K562 (cell line): Measurements from ENCODE around the gene MOSPD3.

Source experiments
- DIDO1 ChIP-seq: fragments of 450-650 bp; IDR thresholded peaks from 2 replicates; pipeline ENCODE4 v1.6.1; 2016; ENCODE audit warnings: low read depth, missing biosample characterization, missing genetic modification characterization
- MAFK ChIP-seq: IDR thresholded peaks from 2 replicates; pipeline ENCODE4 v1.6.1; 2011; ENCODE audit warnings: low read length, improper control_type of control experiment
- NFIX ChIP-seq: fragments of 250-450 bp; sonication (Bioruptor Pico); IDR thresholded peaks from 2 replicates; pipeline ENCODE4 v1.4.0; 2020; ENCODE audit warnings: low read depth, mild to moderate bottlenecking, moderate library complexity
- NR1H2 ChIP-seq: sonication (generic); formaldehyde crosslinking; IDR thresholded peaks from 2 replicates; pipeline ENCODE4 v1.4.0; 2020; ENCODE audit warnings: mild to moderate bottlenecking, missing genetic modification reagents
- RAD51 ChIP-seq: fragments of 450-650 bp; IDR thresholded peaks from 2 replicates; pipeline ENCODE4 v1.7.1; 2016; ENCODE audit warnings: low read depth, mild to moderate bottlenecking, borderline replicate concordance
- RNF2 ChIP-seq: sonication (generic); IDR thresholded peaks from 2 replicates; pipeline ENCODE4 v1.6.1; 2016
- TAF1 ChIP-seq: IDR thresholded peaks from 2 replicates; pipeline ENCODE4 v1.6.1; 2011; ENCODE audit warnings: mild to moderate bottlenecking, low read length, moderate library complexity; ENCODE audit not compliant: insufficient read depth, control insufficient read depth, severe bottlenecking; ENCODE audit errors: extremely low read depth
- TEAD4 ChIP-seq, 2 experiments: sonication (generic) in 1 of 2; formaldehyde crosslinking in 1 of 2; IDR thresholded peaks; 2 replicates each; pipeline versions ENCODE4 v1.6.1 to v1.8.0; 2012 to 2022; ENCODE audit warnings: borderline replicate concordance in 1 of 2, inconsistent platforms in 1 of 2, low read length in 1 of 2, mild to moderate bottlenecking in 1 of 2, missing genetic modification reagents in 1 of 2
- ZEB2 ChIP-seq: fragments of 450-650 bp; IDR thresholded peaks from 2 replicates; pipeline ENCODE4 v1.6.1; 2016
- ZNF134 ChIP-seq: fragments of 250-450 bp; sonication (Bioruptor Pico); conservative IDR thresholded peaks from 2 replicates; pipeline ENCODE4 v1.4.0; 2020
- ZNF695 ChIP-seq: fragments of 450-650 bp; formaldehyde crosslinking; IDR thresholded peaks from 2 replicates; pipeline ENCODE4 v1.4.0; 2020; ENCODE audit warnings: mild to moderate bottlenecking, moderate library complexity
- TF ChIP-seq, protein P1 (sequence below), 3 experiments: IDR thresholded peaks in 2 of 3; conservative IDR thresholded peaks in 1 of 3; 2 replicates each; pipeline ENCODE4 v1.5.1; 2011 to 2012; ENCODE audit warnings: low read length in 3 of 3, mild to moderate bottlenecking in 3 of 3, control low read depth in 2 of 3, improper control_type of control experiment in 1 of 3, inconsistent platforms in 1 of 3, low read depth in 1 of 3, mixed read lengths in 1 of 3, moderate library complexity in 1 of 3; ENCODE audit not compliant: insufficient read depth in 2 of 3
- TF ChIP-seq, protein P2 (sequence below): sonication (generic); formaldehyde crosslinking; IDR thresholded peaks from 2 replicates; pipeline ENCODE4 v1.8.1; 2023; ENCODE audit warnings: mild to moderate bottlenecking, missing genetic modification reagents
- TF ChIP-seq, protein P3 (sequence below): sonication (generic); formaldehyde crosslinking; IDR thresholded peaks from 2 replicates; pipeline ENCODE4 v1.8.1; 2023; ENCODE audit warnings: mild to moderate bottlenecking, missing genetic modification reagents

DNA sequence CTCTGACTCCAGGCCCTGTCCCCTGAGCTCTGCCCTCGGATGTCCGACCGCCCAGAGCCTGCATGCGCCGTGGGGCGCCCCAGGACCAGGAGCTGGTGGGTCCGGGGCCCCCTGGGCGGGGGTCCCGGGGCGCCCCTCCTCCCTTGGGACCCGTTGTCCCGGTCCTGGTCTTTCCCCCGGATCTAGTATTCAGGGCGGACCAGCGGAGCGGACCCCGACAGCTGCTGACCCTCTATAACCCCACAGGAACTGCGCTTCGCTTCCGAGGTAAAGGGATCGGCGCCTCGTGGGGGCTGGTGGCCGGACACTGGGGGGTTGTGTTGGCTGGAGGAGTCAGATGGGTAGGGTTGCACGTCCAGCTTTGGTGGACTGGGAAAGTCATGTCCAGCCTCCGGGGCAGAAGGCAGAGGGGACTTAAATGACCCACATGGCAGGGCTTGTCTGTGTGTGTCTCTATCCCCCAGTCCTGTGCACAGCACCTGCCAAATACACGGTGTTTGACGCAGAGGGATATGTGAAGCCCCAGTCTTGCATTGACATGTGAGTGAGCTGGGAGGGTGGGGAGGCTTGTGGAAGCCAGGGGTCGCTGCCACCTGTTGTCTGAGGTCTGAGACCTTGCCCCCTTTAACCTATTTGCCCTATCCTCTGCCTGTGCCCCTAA is 520 bp downstream of the MOSPD3 start:
- TF ChIP-seq TAF1 (no peak), NR1H2 (CRISPR knock-in tag) (no peak), ZEB2 (no peak), RNF2 (no peak), DIDO1 (tag) (no peak), RAD51 (no peak), ZNF695 (CRISPR knock-in tag) (no peak), TEAD4 (IDR thresholded peaks at IDR 0.05; ENCODE audit: low read length) (no peak), TEAD4 (CRISPR knock-in tag; IDR thresholded peaks at IDR 0.05; ENCODE audit: borderline replicate concordance) (no peak), NFIX (CRISPR knock-in tag) (no peak), MAFK (no peak), ZNF134 (CRISPR knock-in tag) (no peak)
- TF ChIP-seq, protein P1, sequence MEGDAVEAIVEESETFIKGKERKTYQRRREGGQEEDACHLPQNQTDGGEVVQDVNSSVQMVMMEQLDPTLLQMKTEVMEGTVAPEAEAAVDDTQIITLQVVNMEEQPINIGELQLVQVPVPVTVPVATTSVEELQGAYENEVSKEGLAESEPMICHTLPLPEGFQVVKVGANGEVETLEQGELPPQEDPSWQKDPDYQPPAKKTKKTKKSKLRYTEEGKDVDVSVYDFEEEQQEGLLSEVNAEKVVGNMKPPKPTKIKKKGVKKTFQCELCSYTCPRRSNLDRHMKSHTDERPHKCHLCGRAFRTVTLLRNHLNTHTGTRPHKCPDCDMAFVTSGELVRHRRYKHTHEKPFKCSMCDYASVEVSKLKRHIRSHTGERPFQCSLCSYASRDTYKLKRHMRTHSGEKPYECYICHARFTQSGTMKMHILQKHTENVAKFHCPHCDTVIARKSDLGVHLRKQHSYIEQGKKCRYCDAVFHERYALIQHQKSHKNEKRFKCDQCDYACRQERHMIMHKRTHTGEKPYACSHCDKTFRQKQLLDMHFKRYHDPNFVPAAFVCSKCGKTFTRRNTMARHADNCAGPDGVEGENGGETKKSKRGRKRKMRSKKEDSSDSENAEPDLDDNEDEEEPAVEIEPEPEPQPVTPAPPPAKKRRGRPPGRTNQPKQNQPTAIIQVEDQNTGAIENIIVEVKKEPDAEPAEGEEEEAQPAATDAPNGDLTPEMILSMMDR (IDR thresholded peaks at IDR 0.05 in 2 of 3, conservative IDR thresholded peaks at IDR 0.05 in 1 of 3; ENCODE audit: insufficient read depth in 2 of 3, low read depth in 1 of 3, low read length in 3 of 3) = peak; percentile 51 to 55 (median 53); a peak in 5 of 6 replicates
- TF ChIP-seq, protein P2, sequence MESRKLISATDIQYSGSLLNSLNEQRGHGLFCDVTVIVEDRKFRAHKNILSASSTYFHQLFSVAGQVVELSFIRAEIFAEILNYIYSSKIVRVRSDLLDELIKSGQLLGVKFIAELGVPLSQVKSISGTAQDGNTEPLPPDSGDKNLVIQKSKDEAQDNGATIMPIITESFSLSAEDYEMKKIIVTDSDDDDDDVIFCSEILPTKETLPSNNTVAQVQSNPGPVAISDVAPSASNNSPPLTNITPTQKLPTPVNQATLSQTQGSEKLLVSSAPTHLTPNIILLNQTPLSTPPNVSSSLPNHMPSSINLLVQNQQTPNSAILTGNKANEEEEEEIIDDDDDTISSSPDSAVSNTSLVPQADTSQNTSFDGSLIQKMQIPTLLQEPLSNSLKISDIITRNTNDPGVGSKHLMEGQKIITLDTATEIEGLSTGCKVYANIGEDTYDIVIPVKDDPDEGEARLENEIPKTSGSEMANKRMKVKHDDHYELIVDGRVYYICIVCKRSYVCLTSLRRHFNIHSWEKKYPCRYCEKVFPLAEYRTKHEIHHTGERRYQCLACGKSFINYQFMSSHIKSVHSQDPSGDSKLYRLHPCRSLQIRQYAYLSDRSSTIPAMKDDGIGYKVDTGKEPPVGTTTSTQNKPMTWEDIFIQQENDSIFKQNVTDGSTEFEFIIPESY = no peak
- TF ChIP-seq, protein P3, sequence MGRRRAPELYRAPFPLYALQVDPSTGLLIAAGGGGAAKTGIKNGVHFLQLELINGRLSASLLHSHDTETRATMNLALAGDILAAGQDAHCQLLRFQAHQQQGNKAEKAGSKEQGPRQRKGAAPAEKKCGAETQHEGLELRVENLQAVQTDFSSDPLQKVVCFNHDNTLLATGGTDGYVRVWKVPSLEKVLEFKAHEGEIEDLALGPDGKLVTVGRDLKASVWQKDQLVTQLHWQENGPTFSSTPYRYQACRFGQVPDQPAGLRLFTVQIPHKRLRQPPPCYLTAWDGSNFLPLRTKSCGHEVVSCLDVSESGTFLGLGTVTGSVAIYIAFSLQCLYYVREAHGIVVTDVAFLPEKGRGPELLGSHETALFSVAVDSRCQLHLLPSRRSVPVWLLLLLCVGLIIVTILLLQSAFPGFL (CRISPR knock-in tag) = no peak
